Cardiac fibroblast (primary cell): ENCODE results near the gene HECTD2.

Experiments
- DNase-seq, 2 donors: peaks; one replicate each; pipeline versions ENCODE4 v3.0.0 to v3.0.0-alpha.2; 2010; ENCODE audit warnings: low read depth in 2 of 2
- H3K4me3 ChIP-seq, 2 donors: replicated peaks in 1 of 2; 1 replicate in 1 of 2; 2 replicates in 1 of 2; pipeline ENCODE4 v1.5.1; 2011; ENCODE audit warnings: low read depth in 2 of 2, low read length in 2 of 2, mild to moderate bottlenecking in 2 of 2, moderate library complexity in 1 of 2
- TF ChIP-seq, protein P1 (sequence below): IDR thresholded peaks from one replicate; pipeline ENCODE4 v1.5.1; 2011; ENCODE audit warnings: low read depth, mild to moderate bottlenecking, low read length, inconsistent platforms

The HECTD2 gene

GRCh38 chr10:91460681-91461080 is 50.5 kb downstream of the HECTD2 start:
- no peak overlapping the region for H3K4me3 ChIP-seq
- DNase-seq, result no peak
- TF ChIP-seq, protein P1, sequence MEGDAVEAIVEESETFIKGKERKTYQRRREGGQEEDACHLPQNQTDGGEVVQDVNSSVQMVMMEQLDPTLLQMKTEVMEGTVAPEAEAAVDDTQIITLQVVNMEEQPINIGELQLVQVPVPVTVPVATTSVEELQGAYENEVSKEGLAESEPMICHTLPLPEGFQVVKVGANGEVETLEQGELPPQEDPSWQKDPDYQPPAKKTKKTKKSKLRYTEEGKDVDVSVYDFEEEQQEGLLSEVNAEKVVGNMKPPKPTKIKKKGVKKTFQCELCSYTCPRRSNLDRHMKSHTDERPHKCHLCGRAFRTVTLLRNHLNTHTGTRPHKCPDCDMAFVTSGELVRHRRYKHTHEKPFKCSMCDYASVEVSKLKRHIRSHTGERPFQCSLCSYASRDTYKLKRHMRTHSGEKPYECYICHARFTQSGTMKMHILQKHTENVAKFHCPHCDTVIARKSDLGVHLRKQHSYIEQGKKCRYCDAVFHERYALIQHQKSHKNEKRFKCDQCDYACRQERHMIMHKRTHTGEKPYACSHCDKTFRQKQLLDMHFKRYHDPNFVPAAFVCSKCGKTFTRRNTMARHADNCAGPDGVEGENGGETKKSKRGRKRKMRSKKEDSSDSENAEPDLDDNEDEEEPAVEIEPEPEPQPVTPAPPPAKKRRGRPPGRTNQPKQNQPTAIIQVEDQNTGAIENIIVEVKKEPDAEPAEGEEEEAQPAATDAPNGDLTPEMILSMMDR, result no peak

- TF ChIP-seq, protein P1, result no peak
- no peak overlapping the region for H3K4me3 ChIP-seq
- peak in 1 of 2 donors; percentile 57 for DNase-seq
Observed at GRCh38 chr10:91462423-91462822, 52.3 kb downstream of the HECTD2 start.

DNA sequence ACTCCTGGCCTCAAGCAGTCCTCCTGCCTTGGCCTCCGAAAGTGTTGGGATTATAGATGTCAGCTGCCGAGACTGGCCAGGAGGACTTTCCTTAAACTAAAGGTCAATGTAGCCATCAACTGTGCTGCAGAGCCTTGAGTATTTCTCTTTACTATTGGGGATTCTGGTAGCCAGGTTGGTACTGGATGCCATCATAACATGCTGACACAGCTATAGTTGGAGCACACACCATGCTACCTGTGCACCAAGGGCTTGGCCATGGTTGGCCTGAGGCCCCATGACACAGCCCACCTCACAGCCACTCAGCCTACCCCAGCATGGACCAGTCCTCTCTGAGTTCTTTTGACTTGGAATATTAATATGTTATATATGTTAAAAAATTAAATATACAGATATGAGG is 54.4 kb downstream of the HECTD2 start:
- H3K4me3 ChIP-seq, result no peak overlapping the region
- TF ChIP-seq, protein P1, result no peak
- no peak for DNase-seq

DNA sequence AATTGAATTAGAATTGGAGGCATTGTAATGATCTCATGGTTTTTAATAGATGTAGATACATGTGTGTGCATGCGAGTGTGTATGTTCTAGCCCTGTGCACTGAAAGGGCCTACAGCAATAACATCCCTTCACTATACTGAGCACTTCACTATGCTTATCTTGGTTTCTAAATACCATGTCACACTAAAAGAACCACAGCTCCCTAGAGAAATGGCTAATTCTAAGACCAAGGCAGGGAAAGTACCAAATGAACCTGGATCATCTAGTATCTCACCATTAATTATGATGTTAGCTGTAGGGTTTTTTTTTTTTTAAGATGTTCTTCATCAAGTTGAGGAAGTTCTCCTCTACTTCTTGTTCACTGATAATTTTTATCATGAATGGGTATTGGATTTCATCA is 55.1 kb downstream of the HECTD2 start:
- TF ChIP-seq, protein P1, result no peak
- no peak overlapping the region for H3K4me3 ChIP-seq
- DNase-seq, result no peak

GRCh38 chr10:91467114-91467513 is 57.0 kb downstream of the HECTD2 start:
- no peak for DNase-seq
- TF ChIP-seq, protein P1, result no peak
- H3K4me3 ChIP-seq, result no peak overlapping the region

DNA sequence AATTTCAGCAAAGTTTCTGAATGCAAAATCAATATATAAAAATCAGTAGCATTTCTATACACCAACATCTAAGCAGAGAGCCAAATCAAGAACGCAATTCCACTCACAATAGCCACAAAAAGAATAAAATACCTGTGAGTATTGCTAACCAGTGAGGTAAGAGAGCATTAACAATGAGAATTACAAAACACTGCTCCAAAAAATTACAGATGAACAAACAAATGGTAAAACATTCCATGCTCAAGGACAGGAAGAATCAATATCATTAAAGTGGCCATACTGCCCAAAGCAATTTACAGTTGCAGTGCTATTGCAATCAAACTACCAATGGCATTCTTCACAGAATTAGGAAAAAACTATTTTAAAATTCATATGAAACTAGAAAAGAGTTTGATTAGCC is 61.5 kb downstream of the HECTD2 start:
- no peak for DNase-seq
- TF ChIP-seq, protein P1, result no peak
- H3K4me3 ChIP-seq, result no peak overlapping the region

DNA sequence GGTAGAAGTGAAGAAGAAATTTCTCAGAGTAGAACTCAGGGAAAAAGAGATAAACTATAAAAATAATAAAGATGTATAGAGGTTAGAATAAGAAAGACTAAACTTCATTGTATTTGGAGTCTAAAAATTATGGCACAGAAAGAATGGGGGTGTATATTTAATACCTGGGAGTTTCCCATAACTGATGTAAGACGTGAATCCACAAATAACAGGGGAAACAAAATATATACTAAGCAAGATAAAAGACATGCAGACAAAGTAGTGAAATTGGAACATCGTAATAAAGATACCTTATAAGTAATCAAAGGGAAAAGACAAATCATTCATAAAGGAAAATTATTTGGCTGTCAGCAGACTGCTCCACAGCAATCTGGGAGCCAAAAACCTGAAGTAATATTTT is 62.8 kb downstream of the HECTD2 start:
- DNase-seq, result no peak
- TF ChIP-seq, protein P1, result no peak
- H3K4me3 ChIP-seq, result no peak overlapping the region
